ENCODE data around the gene NFE2L2. TPM values are rescaled to one million over a fixed set of nuclear protein-coding genes. Genes with fewer than 3 reads are reported as not detected.

The NFE2L2 gene
- total RNA-seq, 6 experiments from 2014 or later = 27.9 to 83.6 (median 35.6) TPM

DNA sequence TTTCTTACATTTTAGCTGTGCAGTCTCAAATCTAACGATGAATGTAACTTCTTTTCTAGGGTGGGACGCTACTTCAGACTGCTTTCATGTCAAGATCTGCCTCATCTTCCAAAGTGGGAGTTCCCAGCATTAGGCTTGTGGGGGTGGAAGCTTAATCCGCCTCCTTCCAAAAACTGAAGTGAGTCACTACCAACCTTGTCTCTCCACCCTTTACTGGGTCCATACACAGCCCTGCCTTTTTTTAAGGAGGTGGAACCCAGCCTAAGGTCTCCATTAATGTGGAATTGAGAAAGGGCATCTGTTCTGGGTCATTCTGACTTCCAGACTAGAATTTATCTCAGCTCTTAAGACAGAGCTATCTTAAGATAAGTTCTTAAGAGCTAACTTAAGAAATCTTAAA is 42.0 kb upstream of the NFE2L2 start:
- H3K4me1 ChIP-seq = no peaks in the 10 kb centered on the region
- no peaks in the 10 kb centered on the region for H3K27me3 ChIP-seq
- DNase-seq (no peak), ATAC-seq (no peak)
- no peaks in the 10 kb centered on the region for H3K36me3 ChIP-seq
- H3K4me3 ChIP-seq = no peak overlapping the region
- WGBS (ENCODE audit: insufficient coverage, low coverage, low lambda C conversion rate, missing lambda C conversion rate) = 97% methylated on average over 3 of the region's 3 CpGs
- H3K9me3 ChIP-seq = no peaks in the 10 kb centered on the region
- intact Hi-C loops (cut with DNase I) = no loop called here
- no peak for TF ChIP-seq POLR2A (IDR thresholded peaks at IDR 0.05)
- TF ChIP-seq, protein P1, sequence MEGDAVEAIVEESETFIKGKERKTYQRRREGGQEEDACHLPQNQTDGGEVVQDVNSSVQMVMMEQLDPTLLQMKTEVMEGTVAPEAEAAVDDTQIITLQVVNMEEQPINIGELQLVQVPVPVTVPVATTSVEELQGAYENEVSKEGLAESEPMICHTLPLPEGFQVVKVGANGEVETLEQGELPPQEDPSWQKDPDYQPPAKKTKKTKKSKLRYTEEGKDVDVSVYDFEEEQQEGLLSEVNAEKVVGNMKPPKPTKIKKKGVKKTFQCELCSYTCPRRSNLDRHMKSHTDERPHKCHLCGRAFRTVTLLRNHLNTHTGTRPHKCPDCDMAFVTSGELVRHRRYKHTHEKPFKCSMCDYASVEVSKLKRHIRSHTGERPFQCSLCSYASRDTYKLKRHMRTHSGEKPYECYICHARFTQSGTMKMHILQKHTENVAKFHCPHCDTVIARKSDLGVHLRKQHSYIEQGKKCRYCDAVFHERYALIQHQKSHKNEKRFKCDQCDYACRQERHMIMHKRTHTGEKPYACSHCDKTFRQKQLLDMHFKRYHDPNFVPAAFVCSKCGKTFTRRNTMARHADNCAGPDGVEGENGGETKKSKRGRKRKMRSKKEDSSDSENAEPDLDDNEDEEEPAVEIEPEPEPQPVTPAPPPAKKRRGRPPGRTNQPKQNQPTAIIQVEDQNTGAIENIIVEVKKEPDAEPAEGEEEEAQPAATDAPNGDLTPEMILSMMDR (IDR thresholded peaks at IDR 0.05) = no peak
- H3K27ac ChIP-seq = no peak overlapping the region

DNA sequence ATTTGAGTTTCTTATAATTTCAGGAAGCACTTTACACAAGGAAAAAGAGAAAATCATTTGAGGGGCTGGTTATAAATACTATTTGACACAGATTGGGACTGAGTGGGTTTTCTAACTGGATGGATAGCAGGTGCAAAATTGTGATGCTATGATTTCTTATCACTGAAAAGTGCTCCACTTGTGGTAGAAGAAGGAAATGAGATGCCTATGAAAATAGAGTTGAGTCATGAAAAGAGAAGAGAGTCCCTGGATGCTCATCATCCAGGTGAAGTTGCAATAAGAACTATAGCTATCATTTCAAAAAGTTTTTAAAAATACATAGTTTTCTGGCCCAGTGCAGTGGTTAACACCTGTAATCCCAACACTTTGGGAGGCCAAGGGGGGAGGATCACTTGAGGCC is 39.4 kb upstream of the NFE2L2 start:
- Histone ChIP-seq H3K27ac (no peak overlapping the region), H3K9me3 (no peaks in the 10 kb centered on the region), H3K4me1 (no peaks in the 10 kb centered on the region), H3K27me3 (no peaks in the 10 kb centered on the region), H3K4me3 (no peak overlapping the region), H3K36me3 (no peaks in the 10 kb centered on the region)
- ATAC-seq (no peak), DNase-seq (no peak)
- intact Hi-C loops (cut with DNase I) = no loop called here
- no peak for TF ChIP-seq POLR2A (IDR thresholded peaks at IDR 0.05)
- TF ChIP-seq, protein P1 (IDR thresholded peaks at IDR 0.05) = no peak

GRCh38 chr2:177302552-177302951 is 38.0 kb upstream of the NFE2L2 start:
- ATAC-seq = no peak
- H3K36me3 ChIP-seq = no peaks in the 10 kb centered on the region
- WGBS (ENCODE audit: insufficient coverage, low coverage, low lambda C conversion rate, missing lambda C conversion rate) = 50% methylated on average over 2 of the region's 2 CpGs
- H3K27me3 ChIP-seq = no peaks in the 10 kb centered on the region
- TF ChIP-seq, protein P1 (IDR thresholded peaks at IDR 0.05) = no peak
- TF ChIP-seq POLR2A (IDR thresholded peaks at IDR 0.05) = no peak
- intact Hi-C loops (cut with DNase I) = no loop called here
- no peak overlapping the region for H3K27ac ChIP-seq
- no peak overlapping the region for H3K4me3 ChIP-seq
- DNase-seq = no peak
- no peaks in the 10 kb centered on the region for H3K9me3 ChIP-seq
- H3K4me1 ChIP-seq = no peaks in the 10 kb centered on the region

DNA sequence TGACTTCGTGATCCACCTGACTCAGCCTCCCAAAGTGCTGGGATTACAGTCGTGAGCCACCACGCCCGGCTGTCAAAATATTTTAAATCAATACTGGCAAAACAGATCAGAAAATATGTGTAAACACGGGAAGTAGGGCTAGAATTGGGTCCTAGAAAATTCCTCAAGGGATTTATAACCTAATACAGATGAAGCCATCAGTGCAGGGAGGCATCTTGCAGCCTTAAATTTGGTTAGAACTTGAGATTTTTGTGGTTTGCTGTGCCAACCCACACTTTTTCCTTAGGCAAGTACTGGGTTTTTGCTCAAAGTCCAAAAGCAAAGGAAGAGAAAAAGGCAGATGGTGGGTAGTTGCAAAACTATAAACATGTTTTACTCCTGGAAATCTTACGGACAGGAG is 33.7 kb upstream of the NFE2L2 start:
- Histone ChIP-seq H3K27me3 (no peaks in the 10 kb centered on the region), H3K36me3 (no peaks in the 10 kb centered on the region), H3K4me1 (peaks cover 0 to 9% (median 0%) of the 10 kb centered on the region in 4 donors), H3K4me3 (no peak overlapping the region), H3K9me3 (no peaks in the 10 kb centered on the region), H3K27ac (no peak overlapping the region)
- ATAC-seq = no peak
- intact Hi-C loops (cut with DNase I) = no loop called here
- WGBS (ENCODE audit: insufficient coverage, low coverage, low lambda C conversion rate, missing lambda C conversion rate) = 84% methylated on average over 6 of the region's 6 CpGs
- no peak for DNase-seq
- TF ChIP-seq, protein P1 (IDR thresholded peaks at IDR 0.05) = no peak
- no peak for TF ChIP-seq POLR2A (IDR thresholded peaks at IDR 0.05)

- ATAC-seq (peak; percentile 81 to 86 (median 82)), DNase-seq (no peak)
- Histone ChIP-seq H3K4me3 (peak overlapping the region in 2 of 3 donors; percentile 1 to 9), H3K4me1 (peaks cover 0 to 12% (median 0%) of the 10 kb centered on the region in 4 donors), H3K27me3 (no peaks in the 10 kb centered on the region), H3K27ac (peak overlapping the region in 2 of 3 donors; percentile 50 to 84), H3K9me3 (no peaks in the 10 kb centered on the region), H3K36me3 (no peaks in the 10 kb centered on the region)
- intact Hi-C loops (cut with DNase I) = no loop called here
- 15% methylated on average over 3 of the region's 3 CpGs for WGBS (ENCODE audit: insufficient coverage, low coverage, low lambda C conversion rate, missing lambda C conversion rate)
- no peak for TF ChIP-seq POLR2A (IDR thresholded peaks at IDR 0.05)
- TF ChIP-seq, protein P1 (IDR thresholded peaks at IDR 0.05) = peak; percentile 42 to 54 (median 45)
Measured at GRCh38 chr2:177296040-177296439, 31.5 kb upstream of the NFE2L2 start.
